HepG2 (cell line): ENCODE data around the gene YEATS4. TPM values are rescaled to one million over a fixed set of nuclear protein-coding genes. Genes with fewer than 3 reads are reported as not detected.

ENCODE experiments used
- ATAC-seq: fragments of 200-7000 bp; cut with Tn5 transposase; 3 replicates; pipeline ENCODE4 v1.9.1; 2020; ENCODE audit warnings: mild to moderate bottlenecking, moderate library complexity
- BruUV-seq: library from RNA; stranded (reverse); fragments of 400-500 nt; replicated peaks from 2 replicates; lab custom pipeline; 2021; lab: Mats Ljungman, UMichigan
- CTCF ChIA-PET: fragments of 300-600 bp; formaldehyde crosslinking; extraction: SDS; loops from one replicate; lab custom pipeline; 2021; ENCODE audit warnings: low total read pairs, inconsistent platforms, low intra/inter-chr PET ratio; lab: Yijun Ruan, JAX
- POLR2A ChIA-PET: fragments of 350-600 bp; sonication (Branson Sonifier 250); formaldehyde crosslinking; loops from one replicate; lab custom pipeline; 2020; ENCODE audit warnings: antibody characterized with exemption, inconsistent platforms; lab: Yijun Ruan, JAX
- DNase-seq: peaks from one replicate; pipeline ENCODE4 v3.0.0-alpha.2; 2015; ENCODE audit warnings: low spot score
- FAIRE-seq: peaks from 3 replicates; lab custom pipeline; 2011; peaks lifted over from hg19 to GRCh38; lab: Jason Lieb, UNC
- H2AFZ ChIP-seq: one replicate; pipeline ENCODE4 v1.6.1; 2011; ENCODE audit warnings: low read length, inconsistent platforms
- H3K27ac ChIP-seq: fragments of 300-600 bp; 3 replicates; pipeline ENCODE4 v1.8.0; 2011; ENCODE audit warnings: mixed run types, mild to moderate bottlenecking, mixed read lengths, low read length, inconsistent platforms; ENCODE audit not compliant: insufficient read depth; ENCODE audit errors: extremely low read length
- H3K27me3 ChIP-seq, 2 experiments: fragments of 200-600 bp in 1 of 2; 2 replicates in 1 of 2; 3 replicates in 1 of 2; pipeline versions ENCODE4 v1.6.0 to v1.8.0; 2011; ENCODE audit warnings: low read length in 2 of 2, mild to moderate bottlenecking in 2 of 2, moderate library complexity in 2 of 2, inconsistent platforms in 1 of 2; ENCODE audit not compliant: insufficient read depth in 2 of 2, control insufficient read depth in 1 of 2
- H3K36me3 ChIP-seq, 2 experiments: fragments of 200-600 bp in 1 of 2; replicated peaks in 1 of 2; 2 replicates in 1 of 2; 3 replicates in 1 of 2; pipeline versions ENCODE4 v1.5.1 to v1.8.0; 2011; ENCODE audit warnings: low read length in 2 of 2, inconsistent platforms in 1 of 2; ENCODE audit not compliant: insufficient read depth in 2 of 2, control insufficient read depth in 1 of 2
- H3K4me1 ChIP-seq: 2 replicates; pipeline ENCODE4 v1.5.1; 2012; ENCODE audit warnings: low read length, inconsistent platforms; ENCODE audit not compliant: insufficient read depth
- H3K4me2 ChIP-seq: 2 replicates; pipeline ENCODE4 v1.6.0; 2011; ENCODE audit warnings: low read depth, low read length, inconsistent platforms
- H3K4me3 ChIP-seq, 3 experiments: fragments of 200-600 bp in 1 of 3; sonication (generic), shearing (Covaris generic) in 1 of 3; replicated peaks in 1 of 3; 2 replicates each; pipeline ENCODE4 v1.5.1; 2011 to 2016; ENCODE audit warnings: low read length in 3 of 3, inconsistent platforms in 2 of 3, low read depth in 2 of 3, mild to moderate bottlenecking in 2 of 3, control low read depth in 1 of 3, mixed read lengths in 1 of 3; ENCODE audit not compliant: insufficient read depth in 1 of 3
- H3K79me2 ChIP-seq: one replicate; pipeline ENCODE4 v1.6.1; 2011; ENCODE audit warnings: low read length, inconsistent platforms; ENCODE audit not compliant: insufficient read depth
- H3K9ac ChIP-seq: 2 replicates; pipeline ENCODE4 v1.6.0; 2011; ENCODE audit warnings: mild to moderate bottlenecking, low read depth, low read length, inconsistent platforms; ENCODE audit not compliant: insufficient read depth
- H3K9me3 ChIP-seq: 2 replicates; pipeline ENCODE4 v1.5.1; 2012; ENCODE audit warnings: mild to moderate bottlenecking, low read length
- H4K20me1 ChIP-seq: 2 replicates; pipeline ENCODE4 v1.6.0; 2011; ENCODE audit warnings: inconsistent platforms, mild to moderate bottlenecking, low read length, moderate library complexity; ENCODE audit not compliant: insufficient read depth
- AFF4 ChIP-seq: sonication (generic); formaldehyde crosslinking; IDR thresholded peaks from 2 replicates; pipeline ENCODE4 v1.4.0; 2020; ENCODE audit warnings: missing genetic modification reagents
- ARNT ChIP-seq: fragments of 450-650 bp; IDR thresholded peaks from 2 replicates; pipeline ENCODE4 v1.6.1; 2017
- IRX3 ChIP-seq: sonication (generic); formaldehyde crosslinking; IDR thresholded peaks from 2 replicates; pipeline ENCODE4 v1.8.1; 2023; ENCODE audit warnings: mild to moderate bottlenecking, low read depth, missing genetic modification reagents, borderline replicate concordance
- MED1 ChIP-seq: sonication (generic); formaldehyde crosslinking; IDR thresholded peaks from 2 replicates; pipeline ENCODE4 v1.4.0; 2020; ENCODE audit warnings: missing genetic modification reagents
- NR1H2 ChIP-seq: sonication (generic); formaldehyde crosslinking; IDR thresholded peaks from 2 replicates; pipeline ENCODE4 v1.8.1; 2022; ENCODE audit warnings: low read depth, missing genetic modification reagents, borderline replicate concordance
- POLR2AphosphoS2 ChIP-seq: IDR thresholded peaks from 2 replicates; pipeline ENCODE4 v1.6.1; 2011; ENCODE audit warnings: low read depth, low read length, improper control_type of control experiment
- SAFB2 ChIP-seq: sonication (generic); formaldehyde crosslinking; IDR thresholded peaks from 2 replicates; pipeline ENCODE4 v1.5.1; 2020; ENCODE audit warnings: missing genetic modification reagents, low read depth, mild to moderate bottlenecking, borderline replicate concordance
- UBTF ChIP-seq: sonication (generic); formaldehyde crosslinking; IDR thresholded peaks from 2 replicates; pipeline ENCODE4 v1.4.0; 2020; ENCODE audit warnings: mild to moderate bottlenecking, missing genetic modification reagents
- ZNF224 ChIP-seq: sonication (generic); formaldehyde crosslinking; IDR thresholded peaks from 2 replicates; pipeline ENCODE4 v1.5.0; 2020; ENCODE audit warnings: mild to moderate bottlenecking, missing genetic modification reagents
- ZNF260 ChIP-seq: sonication (generic); formaldehyde crosslinking; IDR thresholded peaks from 2 replicates; pipeline ENCODE4 v1.4.0; 2020; ENCODE audit warnings: missing genetic modification reagents, low read depth, mild to moderate bottlenecking, borderline replicate concordance
- ZNF354B ChIP-seq: sonication (generic); formaldehyde crosslinking; IDR thresholded peaks from 2 replicates; pipeline ENCODE4 v1.8.0; 2022; ENCODE audit warnings: mild to moderate bottlenecking, missing genetic modification reagents
- WGBS: methylation state at CpG from one replicate; pipeline ENCODE4 v1.1.6; 2017; ENCODE audit warnings: low lambda C conversion rate; 5-methylcytosine and 5-hydroxymethylcytosine counted together
- in situ Hi-C: cut with HindIII; loops from 2 replicates; pipeline ENCODE4 v1.10.0; 2017; ENCODE audit warnings: low pct_unique_long_range_greater_than_20kb; ENCODE audit not compliant: extremely low pct_ligation_motif_present
- intact Hi-C: fragments of 100-400 bp; cut with micrococcal nuclease; formaldehyde crosslinking; loops from one replicate; pipeline ENCODE4 v1.10.0; 2022; ENCODE audit not compliant: unreplicated experiment
- polyA plus RNA-seq, 8 experiments: library from polyadenylated mRNA; depleted of rRNA in 3 of 8; stranded (reverse) in 7 of 8; unstranded in 1 of 8; fragments of >200 nt; fragmentation: Illumina TruSeq in 4 of 8; extraction: Trizol in 4 of 8; gene quantifications; 2 replicates each; pipeline versions ENCODE4 v1.2.1 to v1.2.3, GENCODE V29; 2011 to 2016; ENCODE audit warnings: low read depth in 4 of 8, missing spikeins in 1 of 8, mixed read lengths in 1 of 8; ENCODE audit not compliant: insufficient read depth in 1 of 8
- total RNA-seq, 5 experiments: library from RNA; depleted of rRNA; stranded (reverse); fragments of >200 nt; fragmentation: Illumina TruSeq; extraction: Trizol; gene quantifications; 2 replicates each; pipeline ENCODE4 v1.2.3, GENCODE V29; 2016; ENCODE audit warnings: low read depth in 1 of 5

Gene YEATS4
- total and polyA plus RNA-seq, 2 of the 13 experiments (the other 11 are each of a cell fraction or from before 2014, with no cell fraction given): 16.8 to 45.0 TPM

GRCh38 chr12:69397978-69398377, 38.4 kb downstream of the YEATS4 start (continued):
- TF ChIP-seq ARNT (no peak), POLR2AphosphoS2 (no peak), ZNF224 (no peak), AFF4 (CRISPR knock-in tag) (no peak), SAFB2 (CRISPR knock-in tag) (no peak), UBTF (CRISPR knock-in tag) (no peak), NR1H2 (CRISPR knock-in tag) (no peak)

- FAIRE-seq: no peak
- CTCF ChIA-PET: no interaction called here
- H3K36me3 ChIP-seq: no peaks in the 10 kb centered on the region
- H3K79me2 ChIP-seq: no peaks in the 10 kb centered on the region
- no peak overlapping the region for H3K9ac ChIP-seq
- H3K9me3 ChIP-seq: peaks cover 3% of the 10 kb centered on the region; the same call in 1 of the 2 replicates
- no peaks in the 10 kb centered on the region for H3K27me3 ChIP-seq
- 92% methylated on average over 4 of the region's 4 CpGs for WGBS
- TF ChIP-seq IRX3 (no peak), MED1 (CRISPR knock-in tag) (no peak), ZNF260 (CRISPR knock-in tag) (no peak), ZNF354B (CRISPR knock-in tag) (no peak)
- TF ChIP-seq, all 625 proteins: peak for 0
- no peaks in the 10 kb centered on the region for H3K4me1 ChIP-seq
- POLR2A ChIA-PET: no interaction called here
- in situ Hi-C loops: no loop called here
- intact Hi-C loops: no loop called here
- H3K4me3 ChIP-seq: no peak overlapping the region
- no peak overlapping the region for H2AFZ ChIP-seq
- no peak overlapping the region for H3K4me2 ChIP-seq
- no peak overlapping the region for H3K27ac ChIP-seq
- H4K20me1 ChIP-seq: no peaks in the 10 kb centered on the region
- no TSS peak for BruUV-seq
- no peak for DNase-seq
- no peak for ATAC-seq
Measured at GRCh38 chr12:69401940-69402339, 42.4 kb downstream of the YEATS4 start.
